H9 (cell line): ENCODE results near the gene QRICH2. TPM values are rescaled to one million over a fixed set of nuclear protein-coding genes. Genes with fewer than 3 reads are reported as not detected.
"Not testable (repeated sequence)": the region's sequence is repeated elsewhere in the genome, so short reads cannot be mapped to it uniquely, and the experiment has no call there.

Experiments used
- DNase-seq: peaks from one replicate; pipeline ENCODE4 v3.0.0-alpha.2; 2017
- H2AFZ ChIP-seq: one replicate; pipeline ENCODE4 v1.6.1; 2013; ENCODE audit warnings: mild to moderate bottlenecking, low read length, control low read depth, moderate library complexity
- H2AK5ac ChIP-seq: 2 replicates; pipeline ENCODE4 v1.6.1; 2013; ENCODE audit warnings: low read length, control low read depth, mixed read lengths; ENCODE audit not compliant: insufficient read length
- H2BK120ac ChIP-seq: one replicate; pipeline ENCODE4 v1.6.1; 2013; ENCODE audit warnings: low read depth, mild to moderate bottlenecking, low read length, control low read depth, inconsistent platforms; ENCODE audit not compliant: poor library complexity, severe bottlenecking
- H2BK12ac ChIP-seq: 2 replicates; pipeline ENCODE4 v1.6.1; 2013; ENCODE audit warnings: low read length, control low read depth, mixed read lengths, low read depth; ENCODE audit not compliant: insufficient read length
- H2BK15ac ChIP-seq: 2 replicates; pipeline ENCODE4 v1.6.1; 2013; ENCODE audit warnings: low read depth, low read length, control low read depth
- H2BK20ac ChIP-seq: one replicate; pipeline ENCODE4 v1.6.1; 2013; ENCODE audit warnings: low read depth, mild to moderate bottlenecking, low read length, control low read depth, inconsistent platforms; ENCODE audit not compliant: poor library complexity, severe bottlenecking
- H2BK5ac ChIP-seq: 2 replicates; pipeline ENCODE4 v1.6.1; 2013; ENCODE audit warnings: low read length, control low read depth, mixed read lengths; ENCODE audit not compliant: insufficient read length
- H3K14ac ChIP-seq: 2 replicates; pipeline ENCODE4 v1.6.1; 2013; ENCODE audit warnings: low read length, control low read depth; ENCODE audit not compliant: insufficient read depth
- H3K18ac ChIP-seq: 2 replicates; pipeline ENCODE4 v1.6.1; 2013; ENCODE audit warnings: low read depth, mild to moderate bottlenecking, mixed read lengths, low read length, control low read depth; ENCODE audit not compliant: insufficient read length
- H3K23ac ChIP-seq: 2 replicates; pipeline ENCODE4 v1.6.1; 2013; ENCODE audit warnings: low read length, control low read depth, mixed read lengths, low read depth; ENCODE audit not compliant: insufficient read length
- H3K23me2 ChIP-seq: 2 replicates; pipeline ENCODE4 v1.6.1; 2013; ENCODE audit warnings: low read depth, mild to moderate bottlenecking, mixed read lengths, low read length, control low read depth; ENCODE audit not compliant: insufficient read length, poor library complexity, severe bottlenecking
- H3K27ac ChIP-seq: 2 replicates; pipeline ENCODE4 v1.5.1; 2013; ENCODE audit warnings: low read length, control low read depth, mixed read lengths, low read depth; ENCODE audit not compliant: insufficient read length
- H3K27me3 ChIP-seq: 2 replicates; pipeline ENCODE4 v1.6.1; 2013; ENCODE audit warnings: low read length, control low read depth, inconsistent platforms; ENCODE audit not compliant: insufficient read depth
- H3K4ac ChIP-seq: 2 replicates; pipeline ENCODE4 v1.6.1; 2013; ENCODE audit warnings: low read depth, mild to moderate bottlenecking, control low read depth, inconsistent platforms, low read length, moderate library complexity
- H3K4me1 ChIP-seq: 2 replicates; pipeline ENCODE4 v1.6.1; 2013; ENCODE audit warnings: low read length, control low read depth, inconsistent platforms; ENCODE audit not compliant: insufficient read depth
- H3K4me2 ChIP-seq: 2 replicates; pipeline ENCODE4 v1.6.1; 2013; ENCODE audit warnings: low read length, control low read depth, mixed read lengths; ENCODE audit not compliant: insufficient read length, insufficient read depth
- H3K56ac ChIP-seq: 2 replicates; pipeline ENCODE4 v1.6.1; 2013; ENCODE audit warnings: low read depth, mild to moderate bottlenecking, mixed read lengths, low read length, control low read depth; ENCODE audit not compliant: insufficient read length
- H3K79me1 ChIP-seq: 2 replicates; pipeline ENCODE4 v1.6.1; 2013; ENCODE audit warnings: low read depth, mild to moderate bottlenecking, moderate library complexity, low read length, control low read depth, inconsistent platforms; ENCODE audit not compliant: insufficient read depth, poor library complexity, severe bottlenecking
- H3K79me2 ChIP-seq: 2 replicates; pipeline ENCODE4 v1.6.1; 2013; ENCODE audit warnings: low read length, control low read depth, inconsistent platforms; ENCODE audit not compliant: insufficient read depth
- H3K9ac ChIP-seq: 2 replicates; pipeline ENCODE4 v1.6.1; 2013; ENCODE audit warnings: low read length, control low read depth, mixed read lengths; ENCODE audit not compliant: insufficient read length; ENCODE audit errors: extremely low read depth
- H3K9me3 ChIP-seq: one replicate; pipeline ENCODE4 v1.6.1; 2013; ENCODE audit warnings: low read depth, low read length, inconsistent platforms; ENCODE audit not compliant: control insufficient read depth
- H3T11ph ChIP-seq: one replicate; pipeline ENCODE4 v1.6.1; 2013; ENCODE audit warnings: mild to moderate bottlenecking, low read length, control low read depth, inconsistent platforms
- H4K20me1 ChIP-seq: one replicate; pipeline ENCODE4 v1.6.1; 2013; ENCODE audit not compliant: control insufficient read depth, insufficient read length, insufficient read depth
- H4K5ac ChIP-seq: 2 replicates; pipeline ENCODE4 v1.6.1; 2013; ENCODE audit warnings: low read depth, mild to moderate bottlenecking, mixed read lengths, low read length, control low read depth; ENCODE audit not compliant: insufficient read length
- H4K8ac ChIP-seq: replicated peaks from 2 replicates; pipeline ENCODE4 v1.6.1; 2013; ENCODE audit warnings: low read length, control low read depth, mixed read lengths, low read depth; ENCODE audit not compliant: insufficient read length
- H4K91ac ChIP-seq: 2 replicates; pipeline ENCODE4 v1.6.1; 2013; ENCODE audit warnings: low read depth, mild to moderate bottlenecking, moderate library complexity, mixed read lengths, low read length, control low read depth; ENCODE audit not compliant: insufficient read length
- H3K27ac Mint-ChIP-seq, 3 experiments: 2 replicates in 2 of 3; 3 replicates in 1 of 3; pipeline ENCODE4 v1.8.0; 2020 to 2021; ENCODE audit warnings: mixed read lengths in 3 of 3, mild to moderate bottlenecking in 1 of 3, moderate library complexity in 1 of 3
- H3K27me3 Mint-ChIP-seq: 2 replicates; pipeline ENCODE4 v1.8.0; 2021; ENCODE audit warnings: low read depth, mild to moderate bottlenecking, moderate library complexity, mixed read lengths
- H3K36me3 Mint-ChIP-seq, 3 experiments: 2 replicates in 2 of 3; 3 replicates in 1 of 3; pipeline ENCODE4 v1.8.0; 2020 to 2021; ENCODE audit warnings: low read depth in 3 of 3, mixed read lengths in 3 of 3; ENCODE audit not compliant: insufficient read depth in 1 of 3
- H3K4me1 Mint-ChIP-seq, 2 experiments: 2 replicates each; pipeline ENCODE4 v1.8.0; 2020; ENCODE audit warnings: mixed read lengths in 2 of 2
- H3K4me3 Mint-ChIP-seq, 2 experiments: 2 replicates in 1 of 2; 3 replicates in 1 of 2; pipeline ENCODE4 v1.8.0; 2020 to 2021; ENCODE audit warnings: mild to moderate bottlenecking in 2 of 2, mixed read lengths in 2 of 2, moderate library complexity in 1 of 2
- H3K9me3 Mint-ChIP-seq, 2 experiments: 2 replicates in 1 of 2; 3 replicates in 1 of 2; pipeline ENCODE4 v1.8.0; 2020; ENCODE audit warnings: mild to moderate bottlenecking in 2 of 2, mixed read lengths in 2 of 2, moderate library complexity in 1 of 2
- CTCF ChIP-seq: fragments of 200-600 bp; sonication (generic); conservative IDR thresholded peaks from 3 replicates; pipeline ENCODE4 v1.8.0; 2021; ENCODE audit warnings: antibody characterized with exemption, mild to moderate bottlenecking
- WGBS: extraction: QIAGEN DNeasy Blood & Tissue Kit; methylation state at CpG from one replicate; pipeline ENCODE4 v1.1.7; 2013; ENCODE audit warnings: missing lambda C conversion rate, low lambda C conversion rate, mixed read lengths; ENCODE audit not compliant: insufficient read length; ENCODE audit errors: extremely low coverage; 5-methylcytosine and 5-hydroxymethylcytosine counted together
- total RNA-seq: library from RNA; stranded (reverse); gene quantifications from 2 replicates; pipeline ENCODE4 v1.2.1, GENCODE V29; 2021

Gene QRICH2
- total RNA-seq, 1 experiment from 2014 or later: 3.2 TPM

GRCh38 chr17:76307299-76307965 is 644 bp downstream of the QRICH2 start:
- no peak overlapping the region for H3K4me3 Mint-ChIP-seq
- Histone ChIP-seq H2BK120ac (no peak overlapping the region), H2BK12ac (no peak overlapping the region), H3K9me3 (no peaks in the 10 kb centered on the region), H3K56ac (no peak overlapping the region), H3K4me1 (no peaks in the 10 kb centered on the region), H2AFZ (no peak overlapping the region), H3K27me3 (no peaks in the 10 kb centered on the region), H3K27ac (no peak overlapping the region), H4K5ac (no peak overlapping the region), H3K23me2 (no peaks in the 10 kb centered on the region), H2BK20ac (no peak overlapping the region), H3K4me2 (no peak overlapping the region), H3K4ac (no peak overlapping the region), H2AK5ac (no peak overlapping the region), H2BK15ac (no peak overlapping the region), H3K14ac (no peak overlapping the region), H3K9ac (no peak overlapping the region), H4K20me1 (no peaks in the 10 kb centered on the region), H4K91ac (no peak overlapping the region), H3K18ac (no peak overlapping the region), H3T11ph (no peak overlapping the region), H3K79me2 (no peaks in the 10 kb centered on the region), H3K23ac (no peak overlapping the region), H4K8ac (no peak overlapping the region), H3K79me1 (no peaks in the 10 kb centered on the region), H2BK5ac (no peak overlapping the region)
- H3K27ac Mint-ChIP-seq: no peak overlapping the region; a peak in 1 of 7 replicates
- no peaks in the 10 kb centered on the region for H3K27me3 Mint-ChIP-seq
- H3K4me1 Mint-ChIP-seq: peaks cover 0 to 2% of the 10 kb centered on the region in 2 experiments; a peak in 1 of 4 replicates
- peaks cover 4 to 17% (median 12%) of the 10 kb centered on the region in 3 experiments; a peak in 6 of 7 replicates for H3K36me3 Mint-ChIP-seq
- DNase-seq: no peak
- no peak for TF ChIP-seq CTCF
- WGBS: no CpG with 5 or more reads among the region's 58 CpGs
- H3K9me3 Mint-ChIP-seq: no peaks in the 10 kb centered on the region

- no CpG with 5 or more reads among the region's 3 CpGs for WGBS
- H3K27ac ChIP-seq, H3K18ac ChIP-seq, H4K8ac ChIP-seq, H3K27me3 Mint-ChIP-seq, H3K4me2 ChIP-seq, H3K9ac ChIP-seq, H2BK12ac ChIP-seq, H3K4ac ChIP-seq, H3K9me3 ChIP-seq, H3K9me3 Mint-ChIP-seq, H2BK5ac ChIP-seq, H3K79me1 ChIP-seq, H3K14ac ChIP-seq, H3K4me3 Mint-ChIP-seq, H3K27me3 ChIP-seq, H4K20me1 ChIP-seq, H4K5ac ChIP-seq, H3T11ph ChIP-seq, DNase-seq, H3K27ac Mint-ChIP-seq, H2AFZ ChIP-seq, H3K79me2 ChIP-seq, H4K91ac ChIP-seq, H3K23ac ChIP-seq, H3K36me3 Mint-ChIP-seq, H3K23me2 ChIP-seq, H3K4me1 ChIP-seq, H3K56ac ChIP-seq, H2BK120ac ChIP-seq, H3K4me1 Mint-ChIP-seq, H2BK20ac ChIP-seq, H2AK5ac ChIP-seq, H2BK15ac ChIP-seq: not testable (repeated sequence)
Observed at GRCh38 chr17:76305135-76305454, 3.0 kb downstream of the QRICH2 start.
